Subcutaneous abdominal adipose tissue (tissue), 5 donors: ENCODE results near the gene MDH2.
"Not testable (repeated sequence)": the region's sequence is repeated elsewhere in the genome, so short reads cannot be mapped to it uniquely, and the experiment has no call there.

Experiments used
- H3K27ac ChIP-seq: one replicate; pipeline ENCODE4 v1.7.0; 2013; ENCODE audit warnings: low read depth, mild to moderate bottlenecking, inconsistent platforms, low read length, moderate library complexity
- H3K27me3 ChIP-seq, 5 donors: one replicate each; pipeline ENCODE4 v1.7.0; 2013; ENCODE audit warnings: low read length in 5 of 5, inconsistent platforms in 1 of 5; ENCODE audit not compliant: control insufficient read depth in 5 of 5, insufficient read depth in 4 of 5
- H3K36me3 ChIP-seq, 5 donors: one replicate each; pipeline ENCODE4 v1.7.0; 2013; ENCODE audit warnings: low read length in 5 of 5; ENCODE audit not compliant: control insufficient read depth in 5 of 5, insufficient read depth in 5 of 5
- H3K4me1 ChIP-seq, 5 donors: one replicate each; pipeline ENCODE4 v1.7.0; 2013; ENCODE audit warnings: low read length in 5 of 5, mild to moderate bottlenecking in 3 of 5, moderate library complexity in 1 of 5; ENCODE audit not compliant: control insufficient read depth in 5 of 5, insufficient read depth in 5 of 5
- H3K4me3 ChIP-seq, 5 donors: one replicate each; pipeline ENCODE4 v1.7.0; 2013; ENCODE audit warnings: low read length in 5 of 5, low read depth in 1 of 5
- H3K9ac ChIP-seq, 5 donors: one replicate each; pipeline ENCODE4 v1.7.0; 2013; ENCODE audit warnings: low read length in 5 of 5, mild to moderate bottlenecking in 4 of 5, moderate library complexity in 3 of 5
- H3K9me3 ChIP-seq, 5 donors: one replicate each; pipeline ENCODE4 v1.7.0; 2013; ENCODE audit warnings: low read length in 5 of 5; ENCODE audit not compliant: control insufficient read depth in 5 of 5
- donor health status: healthy.
- donor health status: healthy.
- donor health status: healthy.
- donor health status: healthy.
- donor health status: healthy.

MDH2 gene

DNA sequence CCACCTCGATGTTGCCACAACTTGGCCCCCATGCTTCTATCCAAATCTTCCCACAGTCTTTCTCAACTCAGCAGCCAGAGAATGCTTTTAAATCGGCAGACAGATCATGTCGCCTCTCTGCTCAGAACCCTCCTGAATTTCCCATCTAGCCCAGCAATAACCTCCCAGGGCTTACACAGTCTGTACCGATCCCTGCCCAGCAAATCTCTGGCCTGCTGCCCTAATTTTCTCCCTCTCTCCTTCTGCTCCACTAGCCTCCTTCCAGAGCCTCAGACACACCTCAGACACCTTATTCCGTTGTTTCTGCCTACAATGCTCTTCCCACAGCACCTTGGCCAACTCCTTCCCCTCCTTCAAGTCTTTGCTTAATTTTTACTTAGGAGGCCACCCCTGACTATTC is 32.3 kb downstream of the MDH2 start:
- no peak overlapping the region for H3K27ac ChIP-seq
- H3K27me3 ChIP-seq, result no peaks in the 10 kb centered on the region
- no peak overlapping the region for H3K9ac ChIP-seq
- peaks cover 0 to 3% (median 0%) of the 10 kb centered on the region in 5 donors for H3K9me3 ChIP-seq
- H3K36me3 ChIP-seq, result no peaks in the 10 kb centered on the region
- no peaks in the 10 kb centered on the region for H3K4me1 ChIP-seq
- H3K4me3 ChIP-seq, result no peak overlapping the region

DNA sequence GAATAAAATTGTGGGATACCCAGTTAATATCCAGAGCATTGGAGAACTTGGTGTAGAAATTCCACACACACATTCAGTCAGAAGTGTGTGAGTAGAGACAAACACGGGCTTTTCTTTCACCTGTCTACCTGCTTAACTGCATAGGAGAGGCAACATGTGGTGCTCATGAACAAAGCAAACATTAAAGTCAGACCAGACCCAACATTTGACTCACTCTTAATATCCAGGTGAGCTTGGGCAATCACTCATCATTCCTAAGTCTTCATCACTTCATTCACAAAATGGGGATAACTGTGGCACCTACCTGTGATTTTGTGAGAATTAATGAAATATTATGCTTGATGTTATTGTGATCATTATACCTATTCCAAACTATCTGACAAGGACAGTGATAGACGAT is 36.2 kb downstream of the MDH2 start:
- H3K27me3 ChIP-seq, H3K36me3 ChIP-seq: not testable (repeated sequence)

DNA sequence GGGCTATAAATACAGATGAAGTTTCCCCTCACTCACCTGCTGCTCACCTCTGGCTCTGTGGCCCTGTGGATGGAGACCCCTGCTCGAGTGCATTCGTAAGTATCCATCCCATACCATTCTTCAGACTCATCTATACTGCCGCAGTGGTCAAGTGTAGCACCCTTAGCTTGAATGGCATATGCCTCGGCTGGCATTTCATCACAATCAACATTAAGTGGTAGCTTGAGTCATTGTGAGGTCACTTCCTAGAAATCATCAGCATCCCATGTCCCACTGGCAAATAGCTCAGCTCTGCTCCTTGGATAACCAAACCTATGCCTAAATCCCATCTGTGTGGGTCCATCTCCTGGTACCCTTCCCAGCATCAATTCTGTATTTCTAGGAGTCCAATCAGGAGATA is 38.2 kb downstream of the MDH2 start:
- no peak overlapping the region for H3K9ac ChIP-seq
- H3K9me3 ChIP-seq, result no peaks in the 10 kb centered on the region
- no peaks in the 10 kb centered on the region for H3K36me3 ChIP-seq
- no peaks in the 10 kb centered on the region for H3K4me1 ChIP-seq
- H3K27ac ChIP-seq, result no peak overlapping the region
- no peak overlapping the region for H3K4me3 ChIP-seq
- no peaks in the 10 kb centered on the region for H3K27me3 ChIP-seq

More for the DNA sequence above, 36.2 kb downstream of the MDH2 start:
- not testable (repeated sequence) for H3K9me3 ChIP-seq, H3K4me1 ChIP-seq, H3K9ac ChIP-seq, H3K27ac ChIP-seq, H3K4me3 ChIP-seq

DNA sequence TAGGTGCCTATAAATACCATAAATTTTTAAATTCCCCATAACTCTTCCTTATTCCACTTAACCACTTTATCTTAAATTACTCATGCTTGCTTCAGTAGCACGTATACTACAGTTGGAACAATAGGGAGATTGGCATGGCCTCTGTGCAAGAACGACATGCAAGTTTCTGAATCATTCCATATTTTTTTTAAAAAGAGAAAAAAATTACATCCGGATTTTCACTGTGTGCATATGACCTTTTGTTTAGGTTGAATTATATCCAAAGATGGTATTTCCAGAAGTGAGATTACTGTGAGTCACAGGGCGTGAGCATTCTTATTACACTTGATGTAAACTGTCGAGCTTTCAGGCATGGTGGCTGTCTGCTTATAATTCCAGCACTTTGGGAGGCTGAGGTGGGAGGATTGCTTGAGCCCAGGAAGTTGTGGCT is 39.5 kb downstream of the MDH2 start:
- not testable (repeated sequence) for H3K4me3 ChIP-seq, H3K9ac ChIP-seq, H3K9me3 ChIP-seq, H3K27ac ChIP-seq, H3K36me3 ChIP-seq, H3K4me1 ChIP-seq, H3K27me3 ChIP-seq

- no peaks in the 10 kb centered on the region for H3K9me3 ChIP-seq
- no peak overlapping the region for H3K9ac ChIP-seq
- H3K27ac ChIP-seq, result no peak overlapping the region
- H3K4me3 ChIP-seq, result no peak overlapping the region
- H3K36me3 ChIP-seq, result no peaks in the 10 kb centered on the region
- no peaks in the 10 kb centered on the region for H3K4me1 ChIP-seq
- peaks cover 0 to 4% (median 0%) of the 10 kb centered on the region in 5 donors for H3K27me3 ChIP-seq
Observed at GRCh38 chr7:76089865-76090475, 42.1 kb downstream of the MDH2 start.

DNA sequence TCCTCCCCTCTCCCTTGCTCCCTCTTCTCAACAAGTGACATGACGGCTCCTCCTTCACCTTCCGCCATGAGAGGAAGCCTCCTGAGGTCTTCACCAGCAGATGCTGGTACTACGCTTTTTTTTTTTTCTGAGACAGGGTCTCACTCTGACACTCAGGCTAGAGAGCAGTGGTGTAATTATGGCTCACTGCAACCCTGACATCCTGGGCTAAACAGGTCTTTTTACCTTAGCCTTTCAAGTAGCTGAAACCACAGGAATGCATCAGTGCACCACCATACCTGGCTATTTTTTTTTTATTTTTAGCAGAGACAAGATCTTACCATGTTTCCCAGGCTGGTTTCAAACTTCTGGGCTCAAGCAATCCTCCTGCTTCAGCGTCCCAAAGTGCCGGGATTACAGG is 43.6 kb downstream of the MDH2 start:
- Histone ChIP-seq H3K4me1 (no peaks in the 10 kb centered on the region), H3K9me3 (no peaks in the 10 kb centered on the region), H3K9ac (no peak overlapping the region), H3K27ac (no peak overlapping the region), H3K27me3 (peaks cover 0 to 4% (median 0%) of the 10 kb centered on the region in 5 donors), H3K36me3 (no peaks in the 10 kb centered on the region), H3K4me3 (no peak overlapping the region)

DNA sequence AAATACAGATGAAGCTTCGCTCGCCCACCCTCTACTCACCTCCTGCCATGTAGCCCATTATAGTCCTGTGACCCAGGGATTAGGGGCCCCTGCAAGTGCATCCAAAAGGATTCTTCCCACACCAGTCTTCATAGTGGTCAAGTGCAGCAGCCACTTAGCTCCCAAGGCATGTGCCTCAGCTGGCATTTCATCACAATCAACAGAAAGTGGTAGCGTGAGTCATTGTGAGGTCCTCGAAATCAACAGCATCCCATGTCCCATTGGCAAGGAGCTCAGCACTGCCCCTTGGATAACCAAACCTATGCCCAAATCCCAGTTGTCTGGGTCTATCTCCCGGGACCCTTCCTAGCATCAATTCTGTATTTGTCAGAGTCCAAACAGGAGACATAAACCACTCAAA is 45.6 kb downstream of the MDH2 start:
- H3K9me3 ChIP-seq, H3K27me3 ChIP-seq, H3K9ac ChIP-seq, H3K36me3 ChIP-seq, H3K4me1 ChIP-seq, H3K4me3 ChIP-seq, H3K27ac ChIP-seq: not testable (repeated sequence)

GRCh38 chr7:76094326-76094725 is 46.4 kb downstream of the MDH2 start:
- not testable (repeated sequence) for H3K36me3 ChIP-seq, H3K27ac ChIP-seq, H3K4me1 ChIP-seq, H3K9ac ChIP-seq, H3K9me3 ChIP-seq, H3K27me3 ChIP-seq, H3K4me3 ChIP-seq

DNA sequence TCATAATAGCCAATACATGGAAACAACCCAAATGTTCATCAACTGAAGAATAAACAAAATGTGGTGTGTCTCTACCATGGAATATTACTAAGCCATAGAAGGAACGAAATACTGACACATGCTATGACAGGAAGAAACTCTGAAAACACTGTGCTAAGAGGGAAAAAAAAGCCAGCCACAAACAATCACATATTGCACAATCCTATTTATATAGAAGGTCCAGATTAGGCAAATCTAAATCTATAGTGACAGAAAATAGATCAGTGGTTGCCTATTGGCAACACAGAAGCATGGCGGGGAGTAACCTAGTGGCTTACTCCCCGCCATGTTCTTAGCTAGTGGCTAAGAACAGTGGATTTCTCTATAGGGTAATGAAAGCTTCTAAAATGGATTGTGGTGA is 48.0 kb downstream of the MDH2 start:
- Histone ChIP-seq H3K36me3 (no peaks in the 10 kb centered on the region), H3K27ac (no peak overlapping the region), H3K27me3 (peaks cover 0 to 4% (median 0%) of the 10 kb centered on the region in 5 donors), H3K4me1 (no peaks in the 10 kb centered on the region), H3K9ac (no peak overlapping the region), H3K9me3 (no peaks in the 10 kb centered on the region), H3K4me3 (no peak overlapping the region)

GRCh38 chr7:76101693-76102437 is 54.0 kb downstream of the MDH2 start:
- not testable (repeated sequence) for H3K27ac ChIP-seq, H3K27me3 ChIP-seq, H3K36me3 ChIP-seq, H3K4me3 ChIP-seq, H3K9me3 ChIP-seq, H3K4me1 ChIP-seq, H3K9ac ChIP-seq
